Posterior cingulate gyrus (tissue), 11 donors: Measurements from ENCODE around the gene THOC6.
A peak's percentile ranks its signal among the peaks of the same experiment; 100 is the strongest.
"Not testable (repeated sequence)": the region's sequence is repeated elsewhere in the genome, so short reads cannot be mapped to it uniquely, and the experiment has no call there.

Experiments
- DNase-seq, 10 donors: peaks; one replicate each; pipeline versions ENCODE4 v3.0.0 to v3.0.0-alpha.2; 2020 to 2021; ENCODE audit warnings: mixed read lengths in 3 of 10
- intact Hi-C: fragments of 100-400 bp; cut with DNase I; formaldehyde crosslinking; loops from one replicate; pipeline ENCODE4 v1.15.1; 2023

THOC6 gene

GRCh38 chr16:3065742-3066439 is 42.1 kb downstream of the THOC6 start:
- intact Hi-C loops: no loop called here
- DNase-seq: no peak

GRCh38 chr16:3066440-3066748 is 42.6 kb downstream of the THOC6 start:
- intact Hi-C loops: no loop called here
- DNase-seq: no peak

GRCh38 chr16:3068487-3068886 is 44.7 kb downstream of the THOC6 start:
- DNase-seq: peak in 2 of 10 donors; percentile 41 to 49
- intact Hi-C loops: no loop called here

- intact Hi-C loops: not testable (repeated sequence)
- DNase-seq: peak in 1 of 10 donors; percentile 60
Observed at GRCh38 chr16:3069146-3069545, 45.3 kb downstream of the THOC6 start.

- peak in 3 of 10 donors; percentile 46 to 62 (median 57) for DNase-seq
- intact Hi-C loops: no loop called here
Observed at GRCh38 chr16:3070608-3071111, 46.8 kb downstream of the THOC6 start.

GRCh38 chr16:3071655-3072054 is 47.8 kb downstream of the THOC6 start:
- DNase-seq: peak in 1 of 10 donors; percentile 10
- intact Hi-C loops: no loop called here

- DNase-seq: peak in 2 of 10 donors; percentile 25 to 48
- intact Hi-C loops: not testable (repeated sequence)
Observed at GRCh38 chr16:3072148-3072547, 48.3 kb downstream of the THOC6 start.

GRCh38 chr16:3072576-3073263 is 48.9 kb downstream of the THOC6 start:
- peak in 3 of 10 donors; percentile 11 to 39 (median 13) for DNase-seq
- intact Hi-C loops: not testable (repeated sequence)

- intact Hi-C loops: no loop called here
- DNase-seq: peak in 1 of 10 donors; percentile 14
Observed at GRCh38 chr16:3073448-3073847, 49.6 kb downstream of the THOC6 start.

GRCh38 chr16:3074860-3075522 is 51.2 kb downstream of the THOC6 start:
- intact Hi-C loops: no loop called here
- DNase-seq: peak in 2 of 10 donors; percentile 30 to 57

- DNase-seq: peak in 2 of 10 donors; percentile 65 to 75
- intact Hi-C loops: no loop called here
Observed at GRCh38 chr16:3075523-3075915, 51.7 kb downstream of the THOC6 start.

- intact Hi-C loops: not testable (repeated sequence)
- DNase-seq: peak in 2 of 10 donors; percentile 37
Observed at GRCh38 chr16:3075946-3076345, 52.1 kb downstream of the THOC6 start.

GRCh38 chr16:3076577-3076976 is 52.7 kb downstream of the THOC6 start:
- intact Hi-C loops: no loop called here

More at GRCh38 chr16:3076577-3076976, 52.7 kb downstream of the THOC6 start:
- peak in 2 of 10 donors; percentile 39 to 42 for DNase-seq
